EH (cell line): ENCODE results near the gene GOLGA8J.
"Not testable (repeated sequence)": the region's sequence is repeated elsewhere in the genome, so short reads cannot be mapped to it uniquely, and the experiment has no call there.

Source experiments
- DNase-seq: peaks from one replicate; pipeline ENCODE4 v3.0.0-alpha.2; 2015; ENCODE audit warnings: low read depth

Gene GOLGA8J

DNA sequence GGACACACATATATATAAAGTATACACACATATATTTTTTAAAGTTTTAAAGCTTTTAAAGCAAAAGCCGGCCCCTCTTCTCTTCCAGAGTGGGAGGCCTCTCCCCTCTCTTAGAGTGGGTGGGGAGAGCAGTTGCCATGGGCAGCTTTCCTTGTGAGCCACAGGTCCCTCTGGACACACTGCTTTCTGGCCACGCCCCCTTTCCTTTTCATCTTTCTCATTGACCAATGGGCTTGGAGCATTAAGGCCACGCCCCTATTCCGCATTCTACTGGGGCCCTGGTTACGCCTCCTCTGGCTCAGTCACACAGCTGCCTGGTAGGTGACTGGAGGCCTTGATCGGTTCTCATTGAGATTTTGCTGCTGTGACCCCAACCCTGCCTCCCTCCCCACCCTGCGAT is at the start of gene GOLGA8J:
GOLGA8J (plus strand) TSS at position 301 of the 400 bp plus-strand sequence; CDS start at position 399, 98 bp downstream.
- not testable (repeated sequence) for DNase-seq

DNA sequence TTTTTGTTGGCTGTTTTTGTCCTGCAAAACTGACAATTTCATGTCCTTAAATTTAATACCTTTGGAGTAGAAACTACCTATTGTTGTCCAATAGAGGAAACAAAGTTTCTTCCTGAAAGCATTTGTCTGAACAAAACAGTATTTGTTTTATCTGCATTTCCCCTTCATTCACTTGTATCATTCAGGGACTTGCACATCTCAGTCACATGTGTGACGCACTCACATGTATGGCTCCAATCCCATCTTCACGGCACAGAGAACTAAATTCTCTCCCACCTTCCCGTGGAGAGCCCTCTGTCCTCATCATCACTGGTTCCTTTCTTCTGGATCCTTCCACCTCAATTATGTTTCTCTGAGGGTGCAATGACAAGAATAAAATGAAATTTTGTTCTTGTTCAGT is 49.5 kb upstream of the GOLGA8J start:
- no peak for DNase-seq

- DNase-seq: no peak
Measured at GRCh38 chr15:30033763-30034162, 49.0 kb upstream of the GOLGA8J start.

GRCh38 chr15:30036036-30036703 is 46.6 kb upstream of the GOLGA8J start:
- DNase-seq: no peak

- DNase-seq: no peak
Measured at GRCh38 chr15:30038667-30039523, 43.9 kb upstream of the GOLGA8J start.

DNA sequence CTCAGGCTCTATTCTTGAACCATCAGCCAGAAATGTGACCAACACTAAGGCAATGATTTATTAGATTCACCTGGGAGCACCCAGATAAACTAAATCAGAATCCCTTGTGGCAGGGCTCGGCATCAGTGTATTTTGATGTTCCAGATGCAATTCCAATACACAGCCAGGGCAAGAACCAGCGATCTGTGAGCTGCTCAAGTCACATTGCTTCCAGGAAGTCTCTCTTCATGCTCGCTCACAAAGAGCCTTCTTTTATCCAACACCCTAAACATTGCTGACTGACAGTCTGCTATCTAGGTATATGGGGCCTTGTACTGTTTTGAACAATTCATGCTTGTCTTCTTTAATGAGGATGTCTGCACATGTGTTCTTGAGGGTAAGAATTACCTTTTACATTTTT is 40.9 kb upstream of the GOLGA8J start:
- no peak for DNase-seq

DNA sequence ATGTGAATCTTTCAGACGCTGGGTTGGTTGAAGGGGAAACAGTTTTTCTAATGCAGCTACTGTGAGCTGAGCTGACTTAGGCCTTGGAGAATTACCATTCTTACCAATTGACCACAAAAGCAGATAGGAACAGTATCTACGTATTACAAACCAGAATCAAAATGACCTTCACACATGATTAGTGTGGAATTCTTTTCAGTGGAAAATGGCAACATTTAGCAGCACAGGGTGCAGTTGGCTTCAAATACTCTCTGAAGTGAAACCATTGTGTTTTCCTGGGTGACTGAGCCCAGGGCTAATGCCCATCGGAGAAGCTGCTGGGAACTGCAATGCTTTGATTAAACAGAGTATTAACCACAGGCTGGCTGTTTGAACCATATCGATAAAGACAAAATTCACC is 40.2 kb upstream of the GOLGA8J start:
- DNase-seq: no peak

- peak; percentile 16 for DNase-seq
Measured at GRCh38 chr15:30043211-30043655, 39.5 kb upstream of the GOLGA8J start.

GRCh38 chr15:30044377-30044776 is 38.4 kb upstream of the GOLGA8J start:
- DNase-seq: no peak

- not testable (repeated sequence) for DNase-seq
Measured at GRCh38 chr15:30044826-30045225, 37.9 kb upstream of the GOLGA8J start.

GRCh38 chr15:30045248-30046041 is 37.3 kb upstream of the GOLGA8J start:
- DNase-seq: not testable (repeated sequence)

- no peak for DNase-seq
Measured at GRCh38 chr15:30046430-30046829, 36.3 kb upstream of the GOLGA8J start.

DNA sequence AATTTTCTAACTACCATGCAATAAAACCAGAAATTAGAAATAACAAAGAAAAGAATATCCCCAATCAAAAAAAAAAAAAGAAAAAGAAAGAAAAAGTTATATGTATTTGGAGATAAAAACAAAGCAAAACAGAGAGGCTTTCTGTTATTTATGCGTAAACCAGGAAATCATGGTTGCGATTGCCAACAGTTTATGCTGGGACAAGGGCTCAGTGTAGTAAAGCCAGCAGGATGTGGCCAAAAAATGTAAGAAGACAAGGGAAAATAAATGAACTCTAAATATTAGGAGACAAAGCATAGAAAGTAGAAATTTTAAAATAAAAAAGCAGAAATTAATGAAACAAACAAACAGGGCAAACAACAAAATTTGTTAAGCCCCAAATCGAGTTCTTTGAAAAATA is 27.2 kb upstream of the GOLGA8J start:
- no peak for DNase-seq

DNA sequence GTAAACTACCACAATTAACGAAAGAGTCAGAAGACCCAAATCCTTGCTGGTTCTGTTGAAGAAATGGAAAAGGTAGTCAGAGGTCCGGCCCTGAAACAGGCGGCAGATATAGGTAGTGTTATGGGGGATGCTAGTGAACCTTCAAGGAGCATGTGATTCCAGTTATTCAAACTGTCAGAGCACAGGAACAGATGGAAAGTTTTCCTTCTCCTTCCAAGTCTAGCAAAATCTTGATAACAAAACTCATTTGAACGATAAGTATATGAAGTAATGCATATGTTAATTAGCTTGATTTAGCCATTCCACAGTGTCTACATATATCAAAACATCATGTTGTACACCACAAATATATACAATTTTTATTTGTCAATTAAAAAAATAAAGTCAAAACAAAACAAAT is 26.6 kb upstream of the GOLGA8J start:
- no peak for DNase-seq

- no peak for DNase-seq
Measured at GRCh38 chr15:30059771-30060170, 23.0 kb upstream of the GOLGA8J start.

GRCh38 chr15:30062881-30063280 is 19.9 kb upstream of the GOLGA8J start:
- no peak for DNase-seq

DNA sequence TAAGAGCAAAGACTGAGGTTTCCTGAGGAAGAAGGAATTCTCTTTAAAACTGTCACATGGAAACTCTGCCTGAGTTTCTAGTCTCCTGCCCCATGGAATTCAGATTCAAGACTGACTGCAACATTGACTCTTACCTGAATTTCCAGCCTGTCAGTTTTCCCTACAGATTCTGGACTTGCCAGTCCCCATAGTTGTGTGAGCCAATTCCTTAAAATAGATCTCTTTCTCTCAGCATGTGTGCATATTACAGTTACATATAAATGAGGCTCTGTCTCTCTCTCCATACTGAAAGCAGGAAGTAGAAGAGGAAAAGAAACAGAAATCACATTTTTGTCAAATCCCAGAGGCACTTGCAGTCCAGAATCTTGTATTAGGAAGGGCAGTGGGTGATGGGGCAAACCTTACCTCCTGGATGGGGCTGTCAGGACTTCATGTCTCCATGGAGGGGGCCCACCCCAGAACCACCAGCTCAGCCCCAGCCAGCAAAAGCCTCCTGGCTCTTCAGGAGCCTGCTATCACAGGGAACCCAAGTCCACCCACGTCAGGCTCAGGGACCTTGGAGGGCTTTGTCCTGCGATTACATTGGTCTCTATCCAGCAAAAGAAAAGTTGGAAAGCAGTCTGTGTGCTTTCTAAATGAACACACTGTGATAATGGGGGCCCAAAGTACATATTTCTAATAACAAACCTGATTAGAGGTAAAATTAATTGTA is 18.8 kb upstream of the GOLGA8J start:
- no peak for DNase-seq

DNA sequence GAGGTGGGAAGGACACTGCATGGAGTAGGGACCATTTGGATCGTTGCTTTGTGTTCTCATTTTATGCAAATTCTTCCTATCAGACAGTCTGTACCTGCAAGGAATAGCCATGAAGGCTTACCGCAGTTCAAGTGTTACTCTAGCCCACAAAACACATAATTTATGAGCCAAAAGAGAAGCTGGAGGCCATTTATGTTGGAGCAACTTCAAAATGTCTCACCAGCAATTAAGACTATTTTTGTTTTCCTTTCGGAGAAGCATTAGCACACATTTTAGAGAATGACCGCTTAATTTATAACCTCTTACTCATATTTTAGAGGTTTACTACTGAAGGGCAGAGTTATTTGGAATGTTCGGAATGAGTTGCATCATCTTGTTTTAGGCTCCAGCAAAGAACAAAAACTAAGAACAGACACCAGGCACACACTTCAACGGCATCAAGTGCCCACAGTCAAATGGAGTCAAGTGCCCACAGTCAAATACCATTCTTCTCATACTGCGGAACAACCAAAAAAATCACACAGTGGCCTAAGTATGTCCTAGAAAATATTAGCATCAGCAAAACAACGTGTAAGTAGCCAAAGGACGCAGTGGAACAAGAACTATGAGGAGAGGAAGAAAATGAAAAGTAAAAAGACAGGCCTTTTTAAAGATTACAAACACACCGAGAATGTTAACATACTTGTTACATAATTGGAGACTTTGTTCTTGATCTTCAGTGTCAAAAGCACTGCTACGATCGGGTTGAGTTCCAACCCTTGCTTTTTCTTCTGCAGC is 17.5 kb upstream of the GOLGA8J start:
- peak; percentile 93 for DNase-seq

GRCh38 chr15:30068326-30068725 is 14.4 kb upstream of the GOLGA8J start:
- DNase-seq: no peak

- DNase-seq: no peak
Measured at GRCh38 chr15:30072630-30073029, 10.1 kb upstream of the GOLGA8J start.

DNA sequence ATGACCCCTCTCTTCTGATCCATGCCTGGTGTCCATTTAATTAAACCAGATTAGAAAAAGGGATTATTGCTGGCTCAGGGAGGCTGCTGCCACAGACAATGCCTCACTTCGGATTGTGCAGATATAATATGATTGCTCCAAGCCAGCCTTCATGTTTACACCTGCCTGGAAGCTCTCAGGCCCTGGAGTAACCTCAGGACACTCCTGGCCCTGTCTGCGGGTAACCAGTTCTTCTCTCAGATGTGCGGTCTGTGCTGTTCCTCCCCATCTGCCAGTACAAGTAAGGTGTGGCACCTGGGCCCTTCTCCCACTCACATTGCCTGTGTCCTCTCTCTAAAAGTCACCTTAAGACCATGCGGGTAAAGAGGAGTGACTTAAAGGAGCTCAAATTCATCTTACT is 8.8 kb upstream of the GOLGA8J start:
- DNase-seq: no peak
